WI38 (cell line): Measurements from ENCODE around the gene TRIM24.

Source experiments
- H3K4me3 ChIP-seq: 2 replicates; pipeline ENCODE4 v1.5.1; 2011; ENCODE audit warnings: low read depth, mild to moderate bottlenecking, control low read depth, low read length
- CTCF ChIP-seq: IDR thresholded peaks from 2 replicates; pipeline ENCODE4 v1.5.1; 2012; ENCODE audit warnings: low read depth, mild to moderate bottlenecking, control low read depth, low read length

TRIM24 gene

GRCh38 chr7:138468244-138469123 is 8.4 kb downstream of the TRIM24 start:
- TF ChIP-seq CTCF, result no peak
- no peak overlapping the region for H3K4me3 ChIP-seq

- H3K4me3 ChIP-seq, result no peak overlapping the region
- no peak for TF ChIP-seq CTCF
These were observed 10.5 kb downstream of the TRIM24 start for GRCh38 chr7:138470391-138471157.

- H3K4me3 ChIP-seq, result no peak overlapping the region
- no peak for TF ChIP-seq CTCF
These were observed 12.4 kb downstream of the TRIM24 start for GRCh38 chr7:138472292-138473079.

DNA sequence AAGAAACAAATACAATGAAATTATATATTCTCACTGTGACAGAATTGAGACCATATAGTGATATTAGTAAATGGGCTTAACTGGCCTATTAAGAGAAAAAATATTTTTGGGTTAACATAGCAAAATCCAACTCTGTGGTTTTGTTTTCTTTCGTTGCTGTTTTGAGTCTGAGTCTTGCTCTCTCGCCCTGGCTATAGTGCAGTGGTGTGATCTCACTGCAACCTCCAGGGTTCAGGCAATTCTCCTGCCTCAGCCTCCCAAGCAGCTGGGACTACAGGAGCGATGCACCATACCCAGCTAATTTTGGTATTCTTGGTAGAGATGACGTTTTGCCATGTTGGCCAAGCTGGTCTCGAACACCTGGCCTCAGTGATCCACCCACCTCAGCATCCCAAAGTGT is 15.3 kb downstream of the TRIM24 start:
- no peak for TF ChIP-seq CTCF

GRCh38 chr7:138477081-138477578 is 17.1 kb downstream of the TRIM24 start:
- TF ChIP-seq CTCF, result no peak

More for the DNA sequence above, 15.3 kb downstream of the TRIM24 start:
- H3K4me3 ChIP-seq, result no peak overlapping the region

GRCh38 chr7:138477581-138477980 is 17.5 kb downstream of the TRIM24 start:
- TF ChIP-seq CTCF, result no peak

More at GRCh38 chr7:138477081-138477578, 17.1 kb downstream of the TRIM24 start:
- H3K4me3 ChIP-seq, result no peak overlapping the region

More at GRCh38 chr7:138477581-138477980, 17.5 kb downstream of the TRIM24 start:
- H3K4me3 ChIP-seq, result no peak overlapping the region
